HL-60 (cell line): ENCODE results near the gene MYL12B.

Source experiments
- DNase-seq, 2 experiments: peaks; one replicate each; pipeline ENCODE4 v3.0.0-alpha.2; 2010 to 2020; ENCODE audit warnings: low read depth in 1 of 2, low spot score in 1 of 2
- H3K27ac ChIP-seq: fragments of 250-450 bp; sonication (Bioruptor Pico); replicated peaks from 2 replicates; pipeline ENCODE4 v1.5.1; 2020; ENCODE audit warnings: mild to moderate bottlenecking, moderate library complexity
- H3K27me3 ChIP-seq: fragments of 250-450 bp; sonication (Bioruptor Pico); 2 replicates; pipeline ENCODE4 v1.5.1; 2021; ENCODE audit warnings: mild to moderate bottlenecking, moderate library complexity; ENCODE audit not compliant: insufficient read depth, poor library complexity, severe bottlenecking
- H3K4me3 ChIP-seq: replicated peaks from 2 replicates; pipeline ENCODE4 v1.5.1; 2011; ENCODE audit warnings: mild to moderate bottlenecking, control low read depth, low read length; ENCODE audit not compliant: insufficient read depth
- CTCF ChIP-seq: IDR thresholded peaks from one replicate; pipeline ENCODE4 v1.5.1; 2011; ENCODE audit warnings: low read length, control low read depth, inconsistent platforms; ENCODE audit not compliant: insufficient read depth
- GABPA ChIP-seq: IDR thresholded peaks from 2 replicates; pipeline ENCODE4 v1.6.1; 2012; ENCODE audit warnings: low read depth
- POLR2AphosphoS5 ChIP-seq: IDR thresholded peaks from 2 replicates; pipeline ENCODE4 v1.6.1; 2012; ENCODE audit warnings: low read depth
- REST ChIP-seq: IDR thresholded peaks from 2 replicates; pipeline ENCODE4 v1.6.1; 2012; ENCODE audit warnings: low read depth; ENCODE audit not compliant: insufficient replicate concordance
- SPI1 ChIP-seq: IDR thresholded peaks from 2 replicates; pipeline ENCODE4 v1.6.1; 2012; ENCODE audit warnings: low read depth, mild to moderate bottlenecking, borderline replicate concordance

MYL12B gene

GRCh38 chr18:3297025-3297984 lies 35.4 kb downstream of the MYL12B start:
- Histone ChIP-seq H3K4me3 (peak overlapping the region; percentile 71), H3K27me3 (no peaks in the 10 kb centered on the region), H3K27ac (peak overlapping the region; percentile 77)
- TF ChIP-seq REST (peak; percentile 76), GABPA (no peak), SPI1 (no peak), POLR2AphosphoS5 (peak; percentile 90), CTCF (peak; percentile 100)
- DNase-seq: peak; percentile 98 to 99

GRCh38 chr18:3304832-3305231 lies 42.9 kb downstream of the MYL12B start:
- Histone ChIP-seq H3K27ac (no peak overlapping the region), H3K27me3 (no peaks in the 10 kb centered on the region), H3K4me3 (no peak overlapping the region)
- no peak for DNase-seq
- TF ChIP-seq CTCF: no peak
- TF ChIP-seq SPI1: no peak
- TF ChIP-seq GABPA: no peak
- TF ChIP-seq REST: no peak
- TF ChIP-seq POLR2AphosphoS5: no peak

- DNase-seq: no peak
- Histone ChIP-seq H3K27ac (no peak overlapping the region), H3K27me3 (no peaks in the 10 kb centered on the region), H3K4me3 (no peak overlapping the region)
- TF ChIP-seq SPI1 (no peak), POLR2AphosphoS5 (no peak), CTCF (no peak), GABPA (no peak)
Observed at GRCh38 chr18:3305354-3305762, 43.4 kb downstream of the MYL12B start.
